ENCODE results near the gene APOLD1.

DNA sequence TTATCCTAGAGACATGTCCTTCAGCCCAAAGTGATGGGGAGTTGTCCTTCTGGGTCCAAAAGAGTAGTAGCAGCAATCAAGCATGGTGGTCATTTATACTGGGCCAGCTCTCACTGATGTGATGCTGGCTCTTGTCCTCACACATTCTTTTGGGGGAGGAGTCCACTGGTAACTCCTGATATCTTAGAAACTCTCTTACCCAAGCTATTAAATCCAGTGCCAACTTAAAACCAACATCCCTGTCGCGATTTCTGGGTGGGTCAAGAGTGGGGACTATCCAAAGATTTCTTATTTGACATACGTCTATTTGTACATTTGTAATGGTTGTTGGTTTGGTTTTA lies 52.3 kb downstream of the APOLD1 start:
- TF ChIP-seq POLR2A (IDR thresholded peaks at IDR 0.05; ENCODE audit: extremely low read depth, insufficient read length) (no peak), MYC (IDR thresholded peaks at IDR 0.05; ENCODE audit: low read depth, low read length) (no peak)
- TF ChIP-seq, protein P1, sequence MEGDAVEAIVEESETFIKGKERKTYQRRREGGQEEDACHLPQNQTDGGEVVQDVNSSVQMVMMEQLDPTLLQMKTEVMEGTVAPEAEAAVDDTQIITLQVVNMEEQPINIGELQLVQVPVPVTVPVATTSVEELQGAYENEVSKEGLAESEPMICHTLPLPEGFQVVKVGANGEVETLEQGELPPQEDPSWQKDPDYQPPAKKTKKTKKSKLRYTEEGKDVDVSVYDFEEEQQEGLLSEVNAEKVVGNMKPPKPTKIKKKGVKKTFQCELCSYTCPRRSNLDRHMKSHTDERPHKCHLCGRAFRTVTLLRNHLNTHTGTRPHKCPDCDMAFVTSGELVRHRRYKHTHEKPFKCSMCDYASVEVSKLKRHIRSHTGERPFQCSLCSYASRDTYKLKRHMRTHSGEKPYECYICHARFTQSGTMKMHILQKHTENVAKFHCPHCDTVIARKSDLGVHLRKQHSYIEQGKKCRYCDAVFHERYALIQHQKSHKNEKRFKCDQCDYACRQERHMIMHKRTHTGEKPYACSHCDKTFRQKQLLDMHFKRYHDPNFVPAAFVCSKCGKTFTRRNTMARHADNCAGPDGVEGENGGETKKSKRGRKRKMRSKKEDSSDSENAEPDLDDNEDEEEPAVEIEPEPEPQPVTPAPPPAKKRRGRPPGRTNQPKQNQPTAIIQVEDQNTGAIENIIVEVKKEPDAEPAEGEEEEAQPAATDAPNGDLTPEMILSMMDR (IDR thresholded peaks at IDR 0.05; ENCODE audit: low read depth, low read length), result no peak

All from NB4 (cell line).